HEK293 (cell line): ENCODE data around the gene GON7.
A peak's percentile ranks its signal among the peaks of the same experiment; 100 is the strongest.

Experiments used
- PRDM1 ChIP-seq: fragments of 450-650 bp; formaldehyde crosslinking; IDR thresholded peaks from 2 replicates; pipeline ENCODE4; 2016; ENCODE audit warnings: missing biosample characterization, missing genetic modification characterization
- REPIN1 ChIP-seq: fragments of 450-650 bp; formaldehyde crosslinking; IDR thresholded peaks from 2 replicates; pipeline ENCODE4 v1.5.1; 2017; ENCODE audit warnings: missing biosample characterization, missing genetic modification characterization, low read depth
- ZBTB48 ChIP-seq: fragments of 450-650 bp; formaldehyde crosslinking; IDR thresholded peaks from 2 replicates; pipeline ENCODE4 v1.5.1; 2016; ENCODE audit warnings: missing biosample characterization, missing genetic modification characterization
- ZBTB7A ChIP-seq: fragments of 450-650 bp; formaldehyde crosslinking; IDR thresholded peaks from 2 replicates; pipeline ENCODE4 v1.5.1; 2016; ENCODE audit warnings: low read depth, missing biosample characterization, missing genetic modification characterization
- ZFP69B ChIP-seq: fragments of 450-650 bp; formaldehyde crosslinking; IDR thresholded peaks from 2 replicates; pipeline ENCODE4 v1.5.1; 2016; ENCODE audit warnings: missing biosample characterization, missing genetic modification characterization
- ZNF121 ChIP-seq: fragments of 450-650 bp; formaldehyde crosslinking; IDR thresholded peaks from 2 replicates; pipeline ENCODE4 v1.5.1; 2016; ENCODE audit warnings: missing biosample characterization, missing genetic modification characterization
- ZNF24 ChIP-seq: fragments of 450-650 bp; formaldehyde crosslinking; IDR thresholded peaks from 2 replicates; pipeline ENCODE4 v1.5.1; 2016; ENCODE audit warnings: missing biosample characterization, missing genetic modification characterization
- ZNF366 ChIP-seq: fragments of 450-650 bp; formaldehyde crosslinking; conservative IDR thresholded peaks from 2 replicates; pipeline ENCODE4 v1.5.1; 2016; ENCODE audit warnings: missing biosample characterization, missing genetic modification characterization
- ZXDB ChIP-seq: fragments of 450-650 bp; formaldehyde crosslinking; IDR thresholded peaks from 2 replicates; pipeline ENCODE4 v1.5.1; 2016; ENCODE audit warnings: missing biosample characterization, missing genetic modification characterization
- TF ChIP-seq, protein P1 (sequence below): fragments of 450-650 bp; formaldehyde crosslinking; IDR thresholded peaks from 2 replicates; pipeline ENCODE4 v1.5.1; 2016; ENCODE audit warnings: missing biosample characterization, missing genetic modification characterization, borderline replicate concordance
- TF ChIP-seq, protein P2 (sequence below): fragments of 450-650 bp; formaldehyde crosslinking; IDR thresholded peaks from 2 replicates; pipeline ENCODE4 v1.5.1; 2016; ENCODE audit warnings: missing biosample characterization, missing genetic modification characterization
- TF ChIP-seq, protein P3 (sequence below): fragments of 450-650 bp; formaldehyde crosslinking; IDR thresholded peaks from 2 replicates; pipeline ENCODE4 v1.5.1; 2016; ENCODE audit warnings: missing biosample characterization, missing genetic modification characterization
- TF ChIP-seq, protein P4 (sequence below): fragments of 450-650 bp; formaldehyde crosslinking; IDR thresholded peaks from 2 replicates; pipeline ENCODE4 v1.5.1; 2016; ENCODE audit warnings: missing biosample characterization, missing genetic modification characterization
- TF ChIP-seq, protein P5 (sequence below): fragments of 450-650 bp; formaldehyde crosslinking; IDR thresholded peaks from 2 replicates; pipeline ENCODE4 v1.5.1; 2017; ENCODE audit warnings: missing biosample characterization, missing genetic modification characterization

The GON7 gene

DNA sequence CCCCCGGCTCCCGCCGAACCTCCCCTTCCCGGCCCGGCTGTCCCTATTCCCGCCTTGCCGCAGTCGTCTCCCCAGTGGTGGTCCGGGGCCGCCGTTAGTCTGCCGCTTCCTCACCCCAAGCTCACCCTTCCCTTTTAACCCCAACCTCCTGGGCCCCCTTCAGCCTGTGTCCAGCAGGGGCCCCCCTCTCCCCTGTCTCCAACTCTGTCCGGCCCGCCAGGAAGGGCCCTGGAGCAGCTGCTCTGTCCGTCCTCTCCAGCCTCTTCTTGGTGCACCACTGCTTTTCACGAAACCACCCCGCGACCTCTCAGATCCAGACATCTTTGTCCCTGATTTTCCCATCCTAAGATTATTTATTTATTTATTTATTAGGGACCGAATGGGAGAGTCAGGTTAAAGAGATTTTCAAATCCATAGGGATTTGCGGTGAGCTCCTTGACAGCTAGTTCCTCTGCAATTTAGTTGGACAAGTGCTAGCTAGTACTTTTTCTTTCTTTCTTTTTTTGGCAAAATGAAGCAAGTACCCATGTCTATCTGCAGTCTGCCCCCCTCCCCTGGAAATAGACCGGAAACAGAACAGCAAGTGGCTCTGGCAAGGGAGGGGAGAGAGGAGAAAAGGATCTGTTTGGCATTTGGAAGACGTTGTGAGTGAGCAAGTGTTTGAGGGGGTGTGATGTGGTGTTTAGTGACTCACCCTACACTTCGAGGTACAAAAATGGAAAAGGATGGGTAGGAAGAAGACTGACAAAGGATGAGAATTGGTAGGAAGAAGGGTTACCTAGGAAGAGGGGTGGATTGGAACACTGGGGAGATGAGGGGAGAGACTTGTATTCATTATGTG is 823 bp upstream of the GON7 start (continued):
- TF ChIP-seq, protein P1, sequence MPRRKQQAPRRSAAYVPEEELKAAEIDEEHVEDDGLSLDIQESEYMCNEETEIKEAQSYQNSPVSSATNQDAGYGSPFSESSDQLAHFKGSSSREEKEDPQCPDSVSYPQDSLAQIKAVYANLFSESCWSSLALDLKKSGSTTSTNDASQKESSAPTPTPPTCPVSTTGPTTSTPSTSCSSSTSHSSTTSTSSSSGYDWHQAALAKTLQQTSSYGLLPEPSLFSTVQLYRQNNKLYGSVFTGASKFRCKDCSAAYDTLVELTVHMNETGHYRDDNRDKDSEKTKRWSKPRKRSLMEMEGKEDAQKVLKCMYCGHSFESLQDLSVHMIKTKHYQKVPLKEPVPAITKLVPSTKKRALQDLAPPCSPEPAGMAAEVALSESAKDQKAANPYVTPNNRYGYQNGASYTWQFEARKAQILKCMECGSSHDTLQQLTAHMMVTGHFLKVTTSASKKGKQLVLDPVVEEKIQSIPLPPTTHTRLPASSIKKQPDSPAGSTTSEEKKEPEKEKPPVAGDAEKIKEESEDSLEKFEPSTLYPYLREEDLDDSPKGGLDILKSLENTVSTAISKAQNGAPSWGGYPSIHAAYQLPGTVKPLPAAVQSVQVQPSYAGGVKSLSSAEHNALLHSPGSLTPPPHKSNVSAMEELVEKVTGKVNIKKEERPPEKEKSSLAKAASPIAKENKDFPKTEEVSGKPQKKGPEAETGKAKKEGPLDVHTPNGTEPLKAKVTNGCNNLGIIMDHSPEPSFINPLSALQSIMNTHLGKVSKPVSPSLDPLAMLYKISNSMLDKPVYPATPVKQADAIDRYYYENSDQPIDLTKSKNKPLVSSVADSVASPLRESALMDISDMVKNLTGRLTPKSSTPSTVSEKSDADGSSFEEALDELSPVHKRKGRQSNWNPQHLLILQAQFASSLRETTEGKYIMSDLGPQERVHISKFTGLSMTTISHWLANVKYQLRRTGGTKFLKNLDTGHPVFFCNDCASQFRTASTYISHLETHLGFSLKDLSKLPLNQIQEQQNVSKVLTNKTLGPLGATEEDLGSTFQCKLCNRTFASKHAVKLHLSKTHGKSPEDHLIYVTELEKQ (tag by site-specific recombination) = 0 out of 2 replicates have a peak, but pooled peaks have one; percentile 5
- TF ChIP-seq ZFP69B (tag by site-specific recombination) = peak; percentile 69; the same call in 1 of the 2 replicates
- TF ChIP-seq, protein P2, sequence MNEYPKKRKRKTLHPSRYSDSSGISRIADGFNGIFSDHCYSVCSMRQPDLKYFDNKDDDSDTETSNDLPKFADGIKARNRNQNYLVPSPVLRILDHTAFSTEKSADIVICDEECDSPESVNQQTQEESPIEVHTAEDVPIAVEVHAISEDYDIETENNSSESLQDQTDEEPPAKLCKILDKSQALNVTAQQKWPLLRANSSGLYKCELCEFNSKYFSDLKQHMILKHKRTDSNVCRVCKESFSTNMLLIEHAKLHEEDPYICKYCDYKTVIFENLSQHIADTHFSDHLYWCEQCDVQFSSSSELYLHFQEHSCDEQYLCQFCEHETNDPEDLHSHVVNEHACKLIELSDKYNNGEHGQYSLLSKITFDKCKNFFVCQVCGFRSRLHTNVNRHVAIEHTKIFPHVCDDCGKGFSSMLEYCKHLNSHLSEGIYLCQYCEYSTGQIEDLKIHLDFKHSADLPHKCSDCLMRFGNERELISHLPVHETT (tag by site-specific recombination) = peak; percentile 6; the same call in 1 of the 2 replicates
- 0 out of 2 replicates have a peak, but pooled peaks have one; percentile 8 for TF ChIP-seq ZXDB (tag by site-specific recombination)
- 0 out of 2 replicates have a peak, but pooled peaks have one; percentile 46 for TF ChIP-seq ZNF24
- TF ChIP-seq, protein P3, sequence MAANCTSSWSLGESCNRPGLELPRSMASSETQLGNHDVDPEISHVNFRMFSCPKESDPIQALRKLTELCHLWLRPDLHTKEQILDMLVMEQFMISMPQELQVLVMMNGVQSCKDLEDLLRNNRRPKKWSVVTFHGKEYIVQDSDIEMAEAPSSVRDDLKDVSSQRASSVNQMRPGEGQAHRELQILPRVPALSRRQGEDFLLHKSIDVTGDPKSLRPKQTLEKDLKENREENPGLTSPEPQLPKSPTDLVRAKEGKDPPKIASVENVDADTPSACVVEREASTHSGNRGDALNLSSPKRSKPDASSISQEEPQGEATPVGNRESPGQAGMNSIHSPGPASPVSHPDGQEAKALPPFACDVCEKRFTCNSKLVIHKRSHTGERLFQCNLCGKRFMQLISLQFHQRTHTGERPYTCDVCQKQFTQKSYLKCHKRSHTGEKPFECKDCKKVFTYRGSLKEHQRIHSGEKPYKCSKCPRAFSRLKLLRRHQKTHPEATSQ (tag by site-specific recombination) = no peak
- peak; percentile 66 for TF ChIP-seq ZNF366 (tag by site-specific recombination)
- TF ChIP-seq, protein P4, sequence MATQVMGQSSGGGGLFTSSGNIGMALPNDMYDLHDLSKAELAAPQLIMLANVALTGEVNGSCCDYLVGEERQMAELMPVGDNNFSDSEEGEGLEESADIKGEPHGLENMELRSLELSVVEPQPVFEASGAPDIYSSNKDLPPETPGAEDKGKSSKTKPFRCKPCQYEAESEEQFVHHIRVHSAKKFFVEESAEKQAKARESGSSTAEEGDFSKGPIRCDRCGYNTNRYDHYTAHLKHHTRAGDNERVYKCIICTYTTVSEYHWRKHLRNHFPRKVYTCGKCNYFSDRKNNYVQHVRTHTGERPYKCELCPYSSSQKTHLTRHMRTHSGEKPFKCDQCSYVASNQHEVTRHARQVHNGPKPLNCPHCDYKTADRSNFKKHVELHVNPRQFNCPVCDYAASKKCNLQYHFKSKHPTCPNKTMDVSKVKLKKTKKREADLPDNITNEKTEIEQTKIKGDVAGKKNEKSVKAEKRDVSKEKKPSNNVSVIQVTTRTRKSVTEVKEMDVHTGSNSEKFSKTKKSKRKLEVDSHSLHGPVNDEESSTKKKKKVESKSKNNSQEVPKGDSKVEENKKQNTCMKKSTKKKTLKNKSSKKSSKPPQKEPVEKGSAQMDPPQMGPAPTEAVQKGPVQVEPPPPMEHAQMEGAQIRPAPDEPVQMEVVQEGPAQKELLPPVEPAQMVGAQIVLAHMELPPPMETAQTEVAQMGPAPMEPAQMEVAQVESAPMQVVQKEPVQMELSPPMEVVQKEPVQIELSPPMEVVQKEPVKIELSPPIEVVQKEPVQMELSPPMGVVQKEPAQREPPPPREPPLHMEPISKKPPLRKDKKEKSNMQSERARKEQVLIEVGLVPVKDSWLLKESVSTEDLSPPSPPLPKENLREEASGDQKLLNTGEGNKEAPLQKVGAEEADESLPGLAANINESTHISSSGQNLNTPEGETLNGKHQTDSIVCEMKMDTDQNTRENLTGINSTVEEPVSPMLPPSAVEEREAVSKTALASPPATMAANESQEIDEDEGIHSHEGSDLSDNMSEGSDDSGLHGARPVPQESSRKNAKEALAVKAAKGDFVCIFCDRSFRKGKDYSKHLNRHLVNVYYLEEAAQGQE (tag by site-specific recombination) = peak; percentile 64
- TF ChIP-seq, protein P5, sequence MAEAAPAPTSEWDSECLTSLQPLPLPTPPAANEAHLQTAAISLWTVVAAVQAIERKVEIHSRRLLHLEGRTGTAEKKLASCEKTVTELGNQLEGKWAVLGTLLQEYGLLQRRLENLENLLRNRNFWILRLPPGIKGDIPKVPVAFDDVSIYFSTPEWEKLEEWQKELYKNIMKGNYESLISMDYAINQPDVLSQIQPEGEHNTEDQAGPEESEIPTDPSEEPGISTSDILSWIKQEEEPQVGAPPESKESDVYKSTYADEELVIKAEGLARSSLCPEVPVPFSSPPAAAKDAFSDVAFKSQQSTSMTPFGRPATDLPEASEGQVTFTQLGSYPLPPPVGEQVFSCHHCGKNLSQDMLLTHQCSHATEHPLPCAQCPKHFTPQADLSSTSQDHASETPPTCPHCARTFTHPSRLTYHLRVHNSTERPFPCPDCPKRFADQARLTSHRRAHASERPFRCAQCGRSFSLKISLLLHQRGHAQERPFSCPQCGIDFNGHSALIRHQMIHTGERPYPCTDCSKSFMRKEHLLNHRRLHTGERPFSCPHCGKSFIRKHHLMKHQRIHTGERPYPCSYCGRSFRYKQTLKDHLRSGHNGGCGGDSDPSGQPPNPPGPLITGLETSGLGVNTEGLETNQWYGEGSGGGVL (tag by site-specific recombination) = peak; percentile 84
- TF ChIP-seq ZBTB7A = peak; percentile 86
- TF ChIP-seq ZBTB48 = peak; percentile 65; the same call in 1 of the 2 replicates
- peak; percentile 68 for TF ChIP-seq PRDM1 (tag by site-specific recombination)
- 0 out of 2 replicates have a peak, but pooled peaks have one; percentile 56 for TF ChIP-seq ZNF121 (tag by site-specific recombination)
- peak; percentile 58; the same call in 1 of the 2 replicates for TF ChIP-seq REPIN1
